Measurements from ENCODE around the gene S100A7.

DNA sequence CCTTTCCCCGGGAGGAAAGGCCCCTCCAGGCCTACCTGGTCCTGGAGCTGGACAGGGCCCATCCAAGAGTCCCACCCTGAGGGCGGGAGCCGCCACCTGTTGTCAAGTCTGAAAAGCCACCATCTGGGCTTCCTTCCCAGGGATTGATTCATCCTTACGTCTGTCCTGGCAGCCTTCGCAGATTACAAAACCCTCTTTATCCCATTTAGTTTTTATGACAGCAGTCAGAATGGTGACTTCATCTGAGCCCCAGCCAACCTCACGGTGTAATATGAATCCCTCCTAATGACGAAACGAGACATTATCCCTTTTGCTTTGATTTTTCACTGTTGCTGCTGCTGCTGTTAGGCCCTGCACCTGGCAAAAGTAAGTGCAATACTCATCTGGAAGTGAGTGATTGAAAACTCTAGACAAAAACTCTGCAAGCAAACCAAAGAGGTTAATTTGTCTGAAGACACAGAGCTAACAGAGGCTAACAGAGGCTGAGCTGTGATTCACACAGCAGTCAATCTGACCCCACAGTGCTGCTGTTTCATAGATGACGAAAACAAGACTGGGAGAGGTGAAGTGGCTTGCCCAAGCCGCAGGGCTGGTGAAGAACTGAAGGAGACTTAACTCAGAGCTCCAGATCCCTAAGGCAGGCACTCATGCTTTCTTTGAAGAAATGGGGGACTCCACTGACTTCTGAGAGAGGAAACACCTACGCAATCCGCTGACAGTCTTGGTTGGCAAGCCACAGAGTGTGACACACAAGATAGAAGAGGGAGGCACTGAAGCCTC is 30.0 kb upstream of the S100A7 start:
- TF ChIP-seq ARNT (IDR thresholded peaks at IDR 0.05), result no peak
- no peak for TF ChIP-seq ELF4 (IDR thresholded peaks at IDR 0.05)
- TF ChIP-seq BHLHE40 (IDR thresholded peaks at IDR 0.05; ENCODE audit: borderline replicate concordance), result no peak
- TF ChIP-seq TARDBP (IDR thresholded peaks at IDR 0.05), result no peak
- no peak for TF ChIP-seq L3MBTL2 (conservative IDR thresholded peaks at IDR 0.05)
- no peak for TF ChIP-seq FOXM1 (IDR thresholded peaks at IDR 0.05; ENCODE audit: borderline replicate concordance)
- no peak for TF ChIP-seq FOXA1 (IDR thresholded peaks at IDR 0.05)

All from HEK293T (cell line).